G401.6 (cell line): ENCODE measurements around the gene ABCC1.

Experiments
- FAIRE-seq: peaks from 2 replicates; lab custom pipeline; 2012; peaks lifted over from hg19 to GRCh38; lab: Jason Lieb, UNC

Gene ABCC1

GRCh38 chr16:15993946-15994665 lies 44.7 kb downstream of the ABCC1 start:
- FAIRE-seq = no peak

DNA sequence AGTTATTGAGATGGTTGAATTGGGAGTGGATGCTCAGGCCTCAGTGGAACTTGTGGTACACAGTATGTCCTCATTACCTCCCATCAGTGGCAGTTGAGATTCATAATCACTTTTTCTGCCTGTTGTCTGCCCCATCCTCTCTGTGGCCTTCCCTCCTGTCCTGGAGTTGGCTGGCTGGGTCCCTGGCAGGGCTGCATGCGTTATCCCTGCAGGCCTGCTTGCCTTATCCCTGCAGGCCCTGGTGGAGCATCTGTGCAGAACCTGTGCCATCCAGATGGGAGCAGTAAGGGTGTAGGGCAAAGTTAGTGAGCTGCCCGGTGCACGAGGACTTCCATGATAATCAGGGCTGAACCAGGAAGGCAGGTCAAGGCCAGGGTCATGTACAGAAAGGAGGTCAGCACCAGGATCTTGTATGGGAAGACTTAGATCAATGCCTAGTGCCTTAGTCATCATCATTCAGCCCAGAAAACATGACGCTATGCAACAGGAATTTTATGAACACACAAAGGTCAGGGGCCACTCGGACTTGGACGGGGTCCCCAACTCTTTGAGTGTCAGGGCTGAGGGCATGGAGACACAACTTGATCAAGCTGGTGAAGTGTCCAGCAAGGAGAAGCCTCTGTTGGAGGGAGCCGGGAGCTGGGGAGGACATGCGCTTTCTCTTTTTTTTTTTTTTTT lies 47.2 kb downstream of the ABCC1 start:
- FAIRE-seq = no peak

GRCh38 chr16:16000685-16001084 lies 51.3 kb downstream of the ABCC1 start:
- FAIRE-seq = no peak

GRCh38 chr16:16001596-16002255 lies 52.3 kb downstream of the ABCC1 start:
- no peak for FAIRE-seq

DNA sequence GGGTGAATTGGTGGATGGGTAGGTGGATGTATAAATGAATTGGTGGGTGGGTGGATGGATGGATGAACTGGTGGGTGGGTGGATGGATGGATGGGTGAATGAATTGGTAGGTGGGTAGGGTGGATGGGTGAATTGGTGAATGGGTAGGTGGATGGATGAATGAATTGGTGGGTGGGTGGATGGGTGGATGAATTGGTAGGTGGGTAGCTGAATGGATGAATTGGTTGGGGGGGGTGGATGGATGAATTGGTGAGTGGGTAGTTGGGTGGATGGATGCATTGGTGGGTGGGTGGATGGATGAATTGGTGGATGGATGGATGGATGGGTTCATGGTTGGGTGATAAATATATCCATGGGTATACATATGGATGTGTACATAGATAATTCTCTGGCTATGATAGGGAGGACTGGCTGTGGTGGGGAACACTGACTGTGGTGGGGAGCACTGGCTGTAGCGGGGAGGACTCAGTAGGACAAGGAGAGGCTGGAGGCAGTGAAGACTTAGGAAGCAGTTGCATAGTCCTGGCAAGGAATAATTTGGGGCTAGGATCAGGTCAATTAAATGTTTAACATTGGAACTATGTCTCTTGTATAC lies 54.4 kb downstream of the ABCC1 start:
- FAIRE-seq = no peak

DNA sequence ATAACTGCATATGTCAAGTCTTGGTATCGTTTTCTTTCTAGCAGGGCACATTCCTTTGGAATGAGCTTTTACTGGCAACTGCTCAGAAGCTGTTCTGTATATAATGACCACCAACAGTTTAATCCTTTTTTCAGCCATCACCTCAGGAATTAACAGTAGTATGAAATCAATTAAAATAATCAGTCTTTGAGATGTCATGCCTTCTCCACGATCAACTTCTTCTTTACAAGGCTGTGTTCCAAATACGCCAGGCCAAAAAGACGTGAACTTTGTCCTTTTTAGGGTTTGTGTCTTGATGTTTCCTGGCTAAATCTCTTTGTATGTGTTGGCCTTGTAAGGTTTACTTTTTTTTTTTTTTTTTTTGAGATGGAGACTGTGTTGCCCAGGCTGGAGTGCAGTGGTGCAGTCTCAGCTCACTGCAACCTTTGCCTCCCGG lies 54.9 kb downstream of the ABCC1 start:
- FAIRE-seq = no peak

GRCh38 chr16:16005721-16006120 lies 56.3 kb downstream of the ABCC1 start:
- no peak for FAIRE-seq

DNA sequence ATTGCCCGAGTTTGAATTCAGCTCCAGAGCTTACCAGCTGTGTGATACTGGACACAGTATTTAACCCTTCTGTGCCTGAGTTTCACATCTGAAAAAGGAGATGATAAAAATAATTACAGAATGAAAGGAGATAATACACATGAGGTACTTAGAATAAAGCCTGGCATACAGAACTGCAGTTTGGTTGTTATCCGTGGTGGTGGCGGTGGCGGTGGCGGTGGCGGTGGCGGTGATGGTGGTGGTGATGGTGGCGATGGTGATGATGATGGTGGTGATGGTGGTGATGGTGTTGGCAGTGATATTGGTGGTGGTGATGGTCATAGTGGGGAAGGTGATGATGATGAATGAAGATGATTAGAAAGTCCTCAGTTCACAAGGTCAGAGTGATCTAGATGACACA lies 57.2 kb downstream of the ABCC1 start:
- no peak for FAIRE-seq

DNA sequence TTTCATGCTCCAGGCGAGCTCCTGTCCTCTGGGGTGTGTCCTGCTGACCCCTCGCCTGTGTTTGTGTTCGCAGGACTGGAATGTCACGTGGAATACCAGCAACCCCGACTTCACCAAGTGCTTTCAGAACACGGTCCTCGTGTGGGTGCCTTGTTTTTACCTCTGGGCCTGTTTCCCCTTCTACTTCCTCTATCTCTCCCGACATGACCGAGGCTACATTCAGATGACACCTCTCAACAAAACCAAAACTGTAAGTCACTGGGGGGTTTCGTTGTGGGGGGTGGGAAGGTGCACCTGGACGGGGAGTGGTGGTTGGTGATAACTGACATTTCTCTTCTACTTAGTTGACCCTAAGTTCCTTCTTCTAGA lies 58.3 kb downstream of the ABCC1 start:
- no peak for FAIRE-seq

DNA sequence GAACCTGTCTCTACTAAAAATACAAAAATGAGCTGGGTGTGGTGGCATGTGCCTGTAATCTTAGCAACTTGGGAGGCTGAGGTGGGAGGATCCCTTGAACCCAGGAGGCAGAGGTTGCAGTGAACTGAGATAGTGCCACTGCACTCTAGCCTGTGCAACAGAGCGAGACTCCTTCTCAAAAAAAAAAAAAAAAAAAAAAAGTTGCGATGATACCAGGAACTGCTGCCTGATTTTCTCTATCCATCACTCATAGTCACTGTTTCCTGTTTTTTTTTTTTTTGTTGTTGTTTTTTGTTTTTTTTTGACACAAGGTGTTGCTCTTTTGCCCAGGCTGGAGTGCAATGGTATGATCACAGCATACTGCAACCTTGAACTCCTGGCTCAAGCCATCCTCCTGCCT lies 59.2 kb downstream of the ABCC1 start:
- FAIRE-seq = no peak

GRCh38 chr16:16009401-16009800 lies 60.0 kb downstream of the ABCC1 start:
- FAIRE-seq = no peak

DNA sequence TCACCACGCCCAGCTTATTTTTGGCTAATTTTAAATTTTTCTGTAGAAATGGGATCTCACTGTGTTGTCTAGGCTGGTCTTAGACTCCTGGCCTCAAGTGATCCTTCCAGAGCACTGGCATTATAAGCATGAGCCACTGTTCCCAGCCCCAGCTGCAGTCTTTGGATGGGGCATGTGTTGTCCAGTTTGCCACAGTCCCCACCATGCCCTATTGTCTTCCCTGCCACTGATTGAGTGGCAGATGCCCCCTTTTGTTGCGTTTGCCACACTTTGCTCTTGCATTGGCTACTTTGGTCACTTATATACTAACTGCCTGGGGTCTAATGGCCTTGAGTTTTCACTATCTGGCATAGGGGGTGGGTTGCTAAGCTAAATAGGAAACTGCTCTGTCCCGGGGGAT lies 60.8 kb downstream of the ABCC1 start:
- no peak for FAIRE-seq

- FAIRE-seq = no peak
These were observed 62.7 kb downstream of the ABCC1 start for GRCh38 chr16:16012144-16012543.

GRCh38 chr16:16013812-16014211 lies 64.4 kb downstream of the ABCC1 start:
- no peak for FAIRE-seq

DNA sequence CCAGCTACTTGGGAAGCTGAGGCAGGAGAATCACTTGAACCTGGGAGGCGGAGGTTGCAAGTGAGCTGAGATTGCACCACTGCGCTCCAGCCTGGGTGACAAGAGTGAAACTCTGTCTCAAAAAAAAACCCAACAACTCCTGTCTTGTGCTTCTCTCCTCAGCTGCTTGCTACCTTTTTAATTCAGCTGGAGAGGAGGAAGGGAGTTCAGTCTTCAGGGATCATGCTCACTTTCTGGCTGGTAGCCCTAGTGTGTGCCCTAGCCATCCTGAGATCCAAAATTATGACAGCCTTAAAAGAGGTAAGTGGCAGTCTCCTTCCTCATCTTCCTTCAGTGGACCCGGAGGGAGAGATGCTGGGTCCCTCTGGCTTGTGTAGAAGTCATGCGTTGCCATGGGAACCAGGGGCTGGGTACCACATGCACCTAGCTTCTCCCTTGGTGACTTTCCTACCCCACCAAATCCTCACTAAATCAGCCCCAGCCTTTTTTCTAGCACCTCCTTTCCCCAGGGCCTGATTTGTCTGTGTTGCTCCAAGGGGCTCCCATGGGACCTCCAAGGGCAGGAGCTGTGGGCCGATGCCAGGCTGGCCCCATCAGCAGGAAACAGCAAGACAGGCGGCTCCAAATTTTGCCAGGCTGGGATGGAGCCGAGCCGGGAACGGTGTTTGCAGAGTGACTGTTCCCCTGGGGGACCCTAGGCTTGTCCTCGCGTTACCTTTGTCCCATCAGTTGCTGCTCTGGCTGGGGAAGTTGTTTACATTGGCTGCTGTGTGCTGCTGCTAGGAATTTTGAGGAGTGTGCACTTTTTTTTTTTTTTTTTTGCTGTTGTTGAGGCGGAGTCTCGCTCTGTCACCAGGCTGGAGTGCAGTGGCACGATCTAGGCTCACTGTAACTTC lies 65.2 kb downstream of the ABCC1 start:
- FAIRE-seq = no peak

DNA sequence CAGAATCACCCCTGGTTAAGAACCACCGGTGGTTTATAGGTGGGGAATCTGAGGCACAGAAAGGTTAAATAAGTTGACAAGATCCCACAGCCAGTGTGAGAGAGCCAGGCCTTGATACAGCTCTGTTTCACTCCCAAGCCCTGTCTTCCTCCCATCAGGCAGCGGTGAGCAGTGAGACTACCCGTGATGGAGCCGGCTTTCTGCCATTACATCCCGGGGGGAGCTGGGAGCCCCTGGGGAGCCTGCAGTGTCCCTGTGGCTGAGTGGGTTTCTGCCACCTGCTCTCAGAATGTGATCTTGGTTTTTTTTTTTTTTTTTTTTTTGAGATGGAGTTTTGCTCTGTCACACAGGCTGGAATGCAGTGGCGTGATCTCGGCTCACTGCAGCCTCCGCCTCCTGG lies 66.4 kb downstream of the ABCC1 start:
- FAIRE-seq = no peak

- FAIRE-seq = no peak
These were observed 67.1 kb downstream of the ABCC1 start for GRCh38 chr16:16016388-16016964.

DNA sequence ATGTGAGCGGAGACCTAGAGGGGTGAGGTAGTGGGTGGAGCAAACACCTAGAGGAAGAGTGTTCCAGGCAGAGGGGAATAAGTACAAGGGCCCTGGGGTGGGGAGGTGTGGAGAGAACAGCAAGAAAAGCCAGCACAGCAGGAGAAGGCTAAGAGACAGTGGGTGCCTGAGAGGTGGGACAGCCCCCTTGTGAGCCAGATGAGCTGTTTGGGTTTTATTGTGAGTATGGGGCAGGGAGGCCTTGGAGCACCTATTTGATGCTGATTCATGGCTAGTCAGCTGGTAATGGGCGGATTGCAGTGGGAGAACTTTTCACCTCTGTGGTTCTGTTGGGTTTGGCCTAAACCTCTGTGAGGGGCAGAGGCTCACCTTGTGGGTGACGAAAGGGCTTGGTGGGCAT lies 68.4 kb downstream of the ABCC1 start:
- no peak for FAIRE-seq

GRCh38 chr16:16018705-16019104 lies 69.3 kb downstream of the ABCC1 start:
- FAIRE-seq = no peak

GRCh38 chr16:16019488-16019887 lies 70.1 kb downstream of the ABCC1 start:
- no peak for FAIRE-seq

DNA sequence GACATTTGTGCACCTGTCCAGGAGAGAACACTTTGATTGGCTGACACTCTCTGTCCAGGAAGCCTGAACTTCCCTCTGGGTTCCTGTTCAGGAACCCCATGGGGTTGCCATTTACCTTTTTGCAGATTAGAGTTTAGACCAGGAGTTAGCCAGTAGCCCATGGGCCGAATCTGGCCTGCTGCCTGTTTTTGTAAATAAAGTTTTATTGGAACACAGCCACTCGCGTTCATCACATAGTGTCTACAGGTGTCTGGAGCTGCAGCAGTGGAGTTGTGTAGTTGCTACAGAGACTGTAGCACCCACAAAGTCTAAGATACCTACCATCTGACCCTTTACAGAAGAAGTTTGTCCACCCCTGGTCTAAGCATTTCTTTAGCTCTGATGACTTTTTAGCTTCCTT lies 70.9 kb downstream of the ABCC1 start:
- no peak for FAIRE-seq

- no peak for FAIRE-seq
These were observed 71.6 kb downstream of the ABCC1 start for GRCh38 chr16:16021020-16021419.
